Measurements from ENCODE around the gene TPCN2. TPM values are rescaled to one million over a fixed set of nuclear protein-coding genes. Genes with fewer than 3 reads are reported as not detected.

Gene TPCN2
- total and polyA plus RNA-seq, 2 of the 4 experiments (the other 2 are of a cell fraction), result 3.4 to 8.0 TPM

DNA sequence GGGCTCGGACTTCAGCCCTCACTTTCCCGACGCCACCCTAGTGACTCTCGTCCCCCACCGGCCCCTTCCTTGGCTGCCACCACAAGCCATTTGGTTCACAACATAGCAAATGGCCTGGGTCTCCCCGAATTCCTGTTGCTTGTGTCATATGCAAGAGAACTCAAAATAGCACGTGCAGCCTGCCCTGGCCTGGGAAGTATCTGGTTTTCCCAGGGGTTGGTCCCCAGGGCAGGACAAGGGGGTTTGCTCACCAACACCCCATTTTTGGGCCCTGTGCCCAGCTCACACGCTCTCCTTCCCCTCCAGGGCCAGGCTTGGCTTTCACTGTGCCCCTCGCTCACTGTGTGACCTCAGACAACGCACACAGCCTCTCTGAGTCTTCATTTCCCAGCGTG lies 12.8 kb upstream of the TPCN2 start:
- Histone ChIP-seq H2BK20ac (ENCODE audit: low read depth, low read length) (peak overlapping the region; percentile 83), H4K8ac (ENCODE audit: low read depth in 2 of 2, low read length in 2 of 2) (peak overlapping the region in 1 of 2 experiments; percentile 41; a peak in 1 of 4 replicates), H2AFZ (replicated peaks; ENCODE audit: low read length, poor library complexity) (peak overlapping the region; percentile 81), H3K4me3 (ENCODE audit: insufficient read depth, low read depth, low read length) (no peak overlapping the region), H3K14ac (replicated peaks; ENCODE audit: low read depth, low read length) (peak overlapping the region; percentile 93), H3K4me2 (ENCODE audit: low read depth, low read length) (no peak overlapping the region), H2BK120ac (ENCODE audit: low read depth, low read length) (peak overlapping the region; percentile 49), H4K5ac (ENCODE audit: low read depth, low read length) (no peak overlapping the region), H3K36me3 (ENCODE audit: control insufficient read depth, insufficient read depth, low read length) (no peaks in the 10 kb centered on the region), H3K56ac (ENCODE audit: extremely low read depth, insufficient read depth, low read length) (no peak overlapping the region), H3K4ac (ENCODE audit: low read depth, low read length) (peak overlapping the region; percentile 74), H4K20me1 (ENCODE audit: insufficient read depth, low read length) (no peaks in the 10 kb centered on the region), H3K18ac (ENCODE audit: low read depth, low read length) (peak overlapping the region; percentile 61; the same call in 1 of the 2 replicates), H2BK5ac (ENCODE audit: low read depth, low read length, poor library complexity, severe bottlenecking) (no peak overlapping the region), H3K79me1 (ENCODE audit: low read depth in 1 of 2, low read length in 2 of 2) (no peaks in the 10 kb centered on the region), H3K27ac (ENCODE audit: insufficient read depth, low read length) (no peak overlapping the region), H2AK9ac (replicated peaks; ENCODE audit: low read depth, low read length, poor library complexity) (peak overlapping the region; percentile 60), H3K23ac (ENCODE audit: low read depth, low read length) (no peak overlapping the region), H3K9me1 (ENCODE audit: insufficient read depth, low read length) (peaks cover 13% of the 10 kb centered on the region), H2AK5ac (ENCODE audit: low read depth, low read length) (peak overlapping the region; percentile 90; the same call in 1 of the 2 replicates), H3K9me3 (ENCODE audit: control insufficient read depth, insufficient read depth, low read length) (no peaks in the 10 kb centered on the region), H2BK15ac (ENCODE audit: low read depth, low read length) (peak overlapping the region; percentile 92; the same call in 2 of the 3 replicates), H4K91ac (ENCODE audit: insufficient read depth, low read depth, low read length) (no peak overlapping the region; the same call in 1 of the 2 replicates), H3K27me3 (ENCODE audit: control insufficient read depth, insufficient read depth, low read length) (peaks cover 3% of the 10 kb centered on the region), H3K9ac (ENCODE audit: low read depth, low read length) (no peak overlapping the region), H3K4me1 (ENCODE audit: control insufficient read depth, insufficient read depth, low read length) (peaks cover 15% of the 10 kb centered on the region)
- in situ Hi-C loops (cut with MboI; ENCODE audit: low sequenced_read_pairs), result no loop called here
- peak; percentile 61 for DNase-seq
- ChIA-PET POLR2A (ENCODE audit: unreplicated experiment) (no interaction called here), CTCF (no interaction called here)
- ATAC-seq (ENCODE audit: low read depth), result peak; percentile 45
- no peak for TF ChIP-seq RAD21 (IDR thresholded peaks at IDR 0.05; ENCODE audit: low read length)
- TF ChIP-seq, protein P1, sequence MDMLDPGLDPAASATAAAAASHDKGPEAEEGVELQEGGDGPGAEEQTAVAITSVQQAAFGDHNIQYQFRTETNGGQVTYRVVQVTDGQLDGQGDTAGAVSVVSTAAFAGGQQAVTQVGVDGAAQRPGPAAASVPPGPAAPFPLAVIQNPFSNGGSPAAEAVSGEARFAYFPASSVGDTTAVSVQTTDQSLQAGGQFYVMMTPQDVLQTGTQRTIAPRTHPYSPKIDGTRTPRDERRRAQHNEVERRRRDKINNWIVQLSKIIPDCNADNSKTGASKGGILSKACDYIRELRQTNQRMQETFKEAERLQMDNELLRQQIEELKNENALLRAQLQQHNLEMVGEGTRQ (IDR thresholded peaks at IDR 0.05; ENCODE audit: low read depth, low read length), result no peak
- peak; percentile 84 for TF ChIP-seq BHLHE40 (IDR thresholded peaks at IDR 0.05; ENCODE audit: low read depth, low read length)
- no peak for TF ChIP-seq CHD1 (IDR thresholded peaks at IDR 0.05; ENCODE audit: low read depth, low read length)
- BruUV-seq (replicated peaks), result no TSS peak
- 45% methylated on average over 5 of the region's 11 CpGs; no CpG with 5 or more reads in 1 of the 2 experiments for WGBS, 2 experiments (ENCODE audit: extremely low coverage in 2 of 2, insufficient read length in 1 of 2)
- dilution Hi-C loops (cut with HindIII; ENCODE audit: low sequenced_read_pairs, unreplicated experiment), result no loop called here
- intact Hi-C loops (cut with micrococcal nuclease), result no loop called here

All from IMR-90 (cell line).